ENCODE measurements around the gene NPPB.
A peak's percentile ranks its signal among the peaks of the same experiment; 100 is the strongest.

- TF ChIP-seq, protein P1, sequence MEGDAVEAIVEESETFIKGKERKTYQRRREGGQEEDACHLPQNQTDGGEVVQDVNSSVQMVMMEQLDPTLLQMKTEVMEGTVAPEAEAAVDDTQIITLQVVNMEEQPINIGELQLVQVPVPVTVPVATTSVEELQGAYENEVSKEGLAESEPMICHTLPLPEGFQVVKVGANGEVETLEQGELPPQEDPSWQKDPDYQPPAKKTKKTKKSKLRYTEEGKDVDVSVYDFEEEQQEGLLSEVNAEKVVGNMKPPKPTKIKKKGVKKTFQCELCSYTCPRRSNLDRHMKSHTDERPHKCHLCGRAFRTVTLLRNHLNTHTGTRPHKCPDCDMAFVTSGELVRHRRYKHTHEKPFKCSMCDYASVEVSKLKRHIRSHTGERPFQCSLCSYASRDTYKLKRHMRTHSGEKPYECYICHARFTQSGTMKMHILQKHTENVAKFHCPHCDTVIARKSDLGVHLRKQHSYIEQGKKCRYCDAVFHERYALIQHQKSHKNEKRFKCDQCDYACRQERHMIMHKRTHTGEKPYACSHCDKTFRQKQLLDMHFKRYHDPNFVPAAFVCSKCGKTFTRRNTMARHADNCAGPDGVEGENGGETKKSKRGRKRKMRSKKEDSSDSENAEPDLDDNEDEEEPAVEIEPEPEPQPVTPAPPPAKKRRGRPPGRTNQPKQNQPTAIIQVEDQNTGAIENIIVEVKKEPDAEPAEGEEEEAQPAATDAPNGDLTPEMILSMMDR (IDR thresholded peaks at IDR 0.05): no peak
- TF ChIP-seq, protein P2, sequence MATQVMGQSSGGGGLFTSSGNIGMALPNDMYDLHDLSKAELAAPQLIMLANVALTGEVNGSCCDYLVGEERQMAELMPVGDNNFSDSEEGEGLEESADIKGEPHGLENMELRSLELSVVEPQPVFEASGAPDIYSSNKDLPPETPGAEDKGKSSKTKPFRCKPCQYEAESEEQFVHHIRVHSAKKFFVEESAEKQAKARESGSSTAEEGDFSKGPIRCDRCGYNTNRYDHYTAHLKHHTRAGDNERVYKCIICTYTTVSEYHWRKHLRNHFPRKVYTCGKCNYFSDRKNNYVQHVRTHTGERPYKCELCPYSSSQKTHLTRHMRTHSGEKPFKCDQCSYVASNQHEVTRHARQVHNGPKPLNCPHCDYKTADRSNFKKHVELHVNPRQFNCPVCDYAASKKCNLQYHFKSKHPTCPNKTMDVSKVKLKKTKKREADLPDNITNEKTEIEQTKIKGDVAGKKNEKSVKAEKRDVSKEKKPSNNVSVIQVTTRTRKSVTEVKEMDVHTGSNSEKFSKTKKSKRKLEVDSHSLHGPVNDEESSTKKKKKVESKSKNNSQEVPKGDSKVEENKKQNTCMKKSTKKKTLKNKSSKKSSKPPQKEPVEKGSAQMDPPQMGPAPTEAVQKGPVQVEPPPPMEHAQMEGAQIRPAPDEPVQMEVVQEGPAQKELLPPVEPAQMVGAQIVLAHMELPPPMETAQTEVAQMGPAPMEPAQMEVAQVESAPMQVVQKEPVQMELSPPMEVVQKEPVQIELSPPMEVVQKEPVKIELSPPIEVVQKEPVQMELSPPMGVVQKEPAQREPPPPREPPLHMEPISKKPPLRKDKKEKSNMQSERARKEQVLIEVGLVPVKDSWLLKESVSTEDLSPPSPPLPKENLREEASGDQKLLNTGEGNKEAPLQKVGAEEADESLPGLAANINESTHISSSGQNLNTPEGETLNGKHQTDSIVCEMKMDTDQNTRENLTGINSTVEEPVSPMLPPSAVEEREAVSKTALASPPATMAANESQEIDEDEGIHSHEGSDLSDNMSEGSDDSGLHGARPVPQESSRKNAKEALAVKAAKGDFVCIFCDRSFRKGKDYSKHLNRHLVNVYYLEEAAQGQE (IDR thresholded peaks at IDR 0.05): peak; percentile 77
- TF ChIP-seq RAD21 (conservative IDR thresholded peaks at IDR 0.05 in 1 of 2, IDR thresholded peaks at IDR 0.05 in 1 of 2) (no peak), RFX5 (IDR thresholded peaks at IDR 0.05) (no peak), RNF2 (IDR thresholded peaks at IDR 0.05; ENCODE audit: borderline replicate concordance, low read depth) (no peak), BHLHE40 (IDR thresholded peaks at IDR 0.05; ENCODE audit: low read depth, low read length) (no peak), CBX8 (IDR thresholded peaks at IDR 0.05) (no peak), MAX (IDR thresholded peaks at IDR 0.05) (no peak)
Measured at GRCh38 chr1:11898831-11899467, 40.2 kb upstream of the NPPB start.

Measured in A549 (cell line).